GM23248 (cell line): ENCODE results near the gene RBM24. TPM values are rescaled to one million over a fixed set of nuclear protein-coding genes. Genes with fewer than 3 reads are reported as not detected.
A peak's percentile ranks its signal among the peaks of the same experiment; 100 is the strongest.

Experiments used
- DNase-seq: peaks from one replicate; pipeline ENCODE4 v3.0.0-alpha.2; 2015
- H2AFZ ChIP-seq: fragments of 200-600 bp; sonication (generic); 2 replicates; pipeline ENCODE4 v1.6.1; 2016; ENCODE audit warnings: antibody characterized with exemption
- H3F3A ChIP-seq: fragments of 200-600 bp; sonication (generic); 2 replicates; pipeline ENCODE4 v1.6.1; 2016; ENCODE audit warnings: mild to moderate bottlenecking, antibody characterized with exemption, mixed run types; ENCODE audit not compliant: insufficient read depth
- H3K27ac ChIP-seq: fragments of 200-600 bp; sonication (generic); 2 replicates; pipeline ENCODE4 v1.5.1; 2016; ENCODE audit warnings: mild to moderate bottlenecking
- H3K27me3 ChIP-seq: fragments of 200-600 bp; sonication (generic); replicated peaks from 2 replicates; pipeline ENCODE4 v1.6.1; 2016; ENCODE audit warnings: mild to moderate bottlenecking; ENCODE audit not compliant: insufficient read depth
- H3K36me3 ChIP-seq: fragments of 200-600 bp; sonication (generic); 2 replicates; pipeline ENCODE4 v1.6.1; 2016; ENCODE audit warnings: low read depth, mild to moderate bottlenecking
- H3K4me1 ChIP-seq: fragments of 200-600 bp; sonication (generic); 2 replicates; pipeline ENCODE4 v1.6.1; 2016; ENCODE audit warnings: mild to moderate bottlenecking; ENCODE audit not compliant: insufficient read depth
- H3K4me2 ChIP-seq: fragments of 200-600 bp; sonication (generic); one replicate; pipeline ENCODE4 v1.6.1; 2016; ENCODE audit warnings: mild to moderate bottlenecking; ENCODE audit not compliant: unreplicated experiment
- H3K4me3 ChIP-seq: fragments of 200-600 bp; sonication (generic); 2 replicates; pipeline ENCODE4 v1.5.1; 2016; ENCODE audit warnings: mild to moderate bottlenecking
- H3K79me2 ChIP-seq: fragments of 200-600 bp; sonication (generic); 2 replicates; pipeline ENCODE4 v1.6.1; 2016; ENCODE audit warnings: mild to moderate bottlenecking; ENCODE audit not compliant: insufficient read depth
- H3K9ac ChIP-seq: fragments of 200-600 bp; sonication (generic); 2 replicates; pipeline ENCODE4 v1.6.1; 2016; ENCODE audit warnings: mild to moderate bottlenecking
- H3K9me2 ChIP-seq: fragments of 200-600 bp; sonication (generic); 2 replicates; pipeline ENCODE4 v1.6.1; 2016; ENCODE audit warnings: mixed run types, mild to moderate bottlenecking, moderate library complexity; ENCODE audit not compliant: insufficient read depth
- H3K9me3 ChIP-seq: fragments of 200-600 bp; sonication (generic); one replicate; pipeline ENCODE4 v1.6.1; 2017; ENCODE audit warnings: low read depth
- H4K20me1 ChIP-seq: fragments of 200-600 bp; sonication (generic); 2 replicates; pipeline ENCODE4 v1.6.0; 2016; ENCODE audit not compliant: insufficient read depth
- EZH2 ChIP-seq: fragments of 200-600 bp; sonication (generic); IDR thresholded peaks from 2 replicates; pipeline ENCODE4 v1.6.1; 2018; ENCODE audit warnings: antibody characterized with exemption, mild to moderate bottlenecking; ENCODE audit not compliant: insufficient read depth, poor library complexity, severe bottlenecking
- EZH2phosphoT487 ChIP-seq: fragments of 200-600 bp; sonication (generic); IDR thresholded peaks from 2 replicates; pipeline ENCODE4 v1.6.1; 2018; ENCODE audit warnings: antibody characterized with exemption, moderate library complexity, mild to moderate bottlenecking, low read depth; ENCODE audit not compliant: insufficient read depth
- WGBS, 2 experiments: methylation state at CpG; one replicate each; pipeline ENCODE4 v1.1.6; 2015 to 2017; ENCODE audit warnings: low lambda C conversion rate in 2 of 2, low coverage in 1 of 2; ENCODE audit errors: missing lambda C conversion rate in 2 of 2; 5-methylcytosine and 5-hydroxymethylcytosine counted together
- in situ Hi-C: fragments of 300-500 bp; cut with MboI; formaldehyde crosslinking; loops from 2 replicates; pipeline ENCODE4 v1.15.0; 2020
- polyA plus RNA-seq: library from polyadenylated mRNA; unstranded; fragments of >200 nt; fragmentation: Nextera tagmentation; extraction: Ambion mirVana; gene quantifications from 2 replicates; pipeline ENCODE4 v1.2.1, GENCODE V29; 2016
- total RNA-seq: library from RNA; depleted of rRNA; stranded (reverse); fragments of >200 nt; shearing (Covaris generic); gene quantifications from 2 replicates; pipeline ENCODE4 v1.2.3, GENCODE V29; 2014

RBM24 gene
- total and polyA plus RNA-seq, 2 experiments from 2014 or later, result 3.5 to 7.9 TPM

DNA sequence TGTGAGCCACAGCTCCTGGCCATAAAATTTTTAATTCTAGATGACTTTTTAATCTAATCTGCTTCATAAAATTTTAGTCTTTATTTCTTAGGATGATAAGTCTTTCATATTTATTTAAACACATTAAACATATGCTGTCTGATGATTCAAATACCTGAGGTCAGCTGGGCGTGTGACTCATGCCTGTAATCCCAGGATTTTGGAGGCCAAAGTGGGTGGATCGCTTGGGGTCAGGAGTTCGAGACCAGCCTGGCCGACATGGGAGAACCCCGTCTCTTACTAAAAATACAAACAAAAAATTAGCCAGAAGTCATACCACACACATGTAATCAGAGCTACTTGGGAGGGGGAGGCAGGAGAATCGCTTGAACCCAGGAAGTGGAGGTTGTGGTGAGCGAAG lies 53.1 kb downstream of the RBM24 start:
- 51 to 53% methylated on average over 7 of the region's 7 CpGs for WGBS, 2 experiments

DNA sequence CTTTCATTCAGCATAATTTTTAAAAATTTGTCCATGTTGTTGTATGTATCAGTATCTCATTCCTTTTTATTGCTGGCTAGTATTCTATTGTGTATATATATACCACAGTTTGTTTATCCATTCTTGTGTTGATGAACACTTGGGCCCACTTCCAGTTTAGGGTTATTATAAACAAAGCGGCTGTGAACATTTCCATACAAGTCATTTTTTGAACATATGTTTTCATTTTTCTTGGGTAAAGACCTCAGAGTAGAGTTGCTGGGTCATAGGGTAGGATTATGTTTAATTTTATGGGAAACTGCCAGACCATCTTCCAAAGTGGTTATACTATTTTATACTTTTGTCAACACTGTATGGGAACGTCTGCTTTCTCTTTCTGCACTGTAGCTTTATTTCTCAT lies 55.3 kb downstream of the RBM24 start:
- Histone ChIP-seq H3K9me3 (no peaks in the 10 kb centered on the region), H3K9me2 (no peaks in the 10 kb centered on the region), H3K27me3 (no peaks in the 10 kb centered on the region), H3K4me3 (no peak overlapping the region), H3K4me1 (no peaks in the 10 kb centered on the region), H3F3A (no peaks in the 10 kb centered on the region), H3K79me2 (no peaks in the 10 kb centered on the region), H4K20me1 (no peaks in the 10 kb centered on the region), H3K9ac (no peak overlapping the region), H3K27ac (no peak overlapping the region), H2AFZ (no peak overlapping the region), H3K36me3 (no peaks in the 10 kb centered on the region), H3K4me2 (no peak overlapping the region)
- DNase-seq, result no peak
- 68 to 79% methylated on average over 2 of the region's 2 CpGs for WGBS, 2 experiments
- TF ChIP-seq EZH2, result no peak
- TF ChIP-seq EZH2phosphoT487, result no peak
- in situ Hi-C loops, result no loop called here

More for the DNA sequence above, 53.1 kb downstream of the RBM24 start:
- Histone ChIP-seq H3K4me2 (no peak overlapping the region), H4K20me1 (no peaks in the 10 kb centered on the region), H3K27ac (no peak overlapping the region), H2AFZ (no peak overlapping the region), H3K4me3 (no peak overlapping the region), H3K4me1 (no peaks in the 10 kb centered on the region), H3F3A (no peaks in the 10 kb centered on the region), H3K36me3 (no peaks in the 10 kb centered on the region), H3K27me3 (no peaks in the 10 kb centered on the region), H3K9me2 (no peaks in the 10 kb centered on the region), H3K9ac (no peak overlapping the region), H3K9me3 (no peaks in the 10 kb centered on the region), H3K79me2 (no peaks in the 10 kb centered on the region)
- DNase-seq, result peak; percentile 40
- TF ChIP-seq EZH2 (no peak), EZH2phosphoT487 (no peak)
- in situ Hi-C loops, result no loop called here

DNA sequence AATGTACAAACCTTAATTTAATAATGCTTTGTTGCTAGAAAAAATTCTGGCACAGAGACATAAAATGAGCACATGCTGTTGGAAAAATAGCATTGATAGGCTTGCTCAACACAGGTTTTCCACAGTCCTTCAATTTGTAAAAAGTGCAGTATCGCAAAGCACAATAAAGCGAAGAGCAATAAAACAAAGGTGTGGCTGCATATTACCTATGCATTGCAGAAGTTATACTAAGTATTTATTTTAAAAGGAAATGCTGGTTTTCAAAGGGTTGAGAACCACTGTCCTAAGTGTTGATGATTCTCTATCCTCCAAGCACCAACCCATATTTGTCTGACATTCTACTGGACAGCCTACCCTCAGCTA lies 58.1 kb downstream of the RBM24 start:
- no peak for DNase-seq
- Histone ChIP-seq H3F3A (no peaks in the 10 kb centered on the region), H3K9me2 (no peaks in the 10 kb centered on the region)

DNA sequence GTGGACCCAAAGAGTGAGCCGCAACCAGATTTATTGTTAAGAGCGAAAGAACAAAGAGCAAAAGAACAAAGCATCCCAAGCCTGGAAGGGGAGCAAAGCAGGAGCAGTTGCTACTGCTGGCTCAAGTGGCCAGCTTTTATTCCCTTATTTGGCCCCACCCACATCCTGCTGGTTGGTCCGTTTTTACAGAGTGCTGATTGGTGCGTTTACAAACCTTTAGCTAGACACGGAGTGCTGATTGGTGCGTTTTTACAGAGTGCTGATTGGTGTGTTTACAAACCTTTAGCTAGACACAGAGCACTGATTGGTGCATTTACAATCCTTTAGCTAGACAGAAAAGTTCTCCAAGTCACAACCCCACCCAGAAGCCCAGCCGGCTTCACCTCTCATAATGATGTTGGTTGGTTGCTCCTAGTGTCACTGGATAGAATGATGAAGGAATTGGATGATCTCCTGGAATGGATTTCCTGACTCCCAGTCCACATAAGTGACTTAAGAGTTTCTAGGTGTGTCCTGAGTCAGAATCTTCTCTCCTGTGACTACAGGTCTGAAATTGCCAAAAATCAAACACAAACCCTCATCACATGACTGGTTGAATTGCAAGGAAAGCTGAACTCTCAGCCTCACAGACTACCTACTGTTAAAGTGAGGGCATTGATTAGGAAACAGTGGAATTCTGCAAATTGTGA lies 60.1 kb downstream of the RBM24 start:
- no peaks in the 10 kb centered on the region for H3K4me1 ChIP-seq
- no peak overlapping the region for H2AFZ ChIP-seq
- no peak overlapping the region for H3K27ac ChIP-seq
- no peaks in the 10 kb centered on the region for H4K20me1 ChIP-seq
- TF ChIP-seq EZH2phosphoT487, result no peak
- TF ChIP-seq EZH2, result no peak
- H3K27me3 ChIP-seq, result no peaks in the 10 kb centered on the region
- no peaks in the 10 kb centered on the region for H3K36me3 ChIP-seq
- H3K4me2 ChIP-seq, result no peak overlapping the region
- in situ Hi-C loops, result no loop called here
- no peaks in the 10 kb centered on the region for H3K79me2 ChIP-seq
- 73 to 78% methylated on average over 7 of the region's 7 CpGs for WGBS, 2 experiments
- no peaks in the 10 kb centered on the region for H3F3A ChIP-seq
- no peaks in the 10 kb centered on the region for H3K9me3 ChIP-seq
- H3K4me3 ChIP-seq, result no peak overlapping the region
- DNase-seq, result no peak
- no peak overlapping the region for H3K9ac ChIP-seq
- H3K9me2 ChIP-seq, result no peaks in the 10 kb centered on the region

More for the DNA sequence above, 58.1 kb downstream of the RBM24 start:
- Histone ChIP-seq H3K27me3 (no peaks in the 10 kb centered on the region), H2AFZ (no peak overlapping the region), H3K4me2 (no peak overlapping the region), H3K9me3 (no peaks in the 10 kb centered on the region), H3K27ac (no peak overlapping the region), H3K36me3 (no peaks in the 10 kb centered on the region), H4K20me1 (no peaks in the 10 kb centered on the region), H3K9ac (no peak overlapping the region), H3K79me2 (no peaks in the 10 kb centered on the region), H3K4me3 (no peak overlapping the region), H3K4me1 (no peaks in the 10 kb centered on the region)
- in situ Hi-C loops, result no loop called here
- TF ChIP-seq EZH2phosphoT487 (no peak), EZH2 (no peak)
- WGBS, 2 experiments, result 97 to 100% methylated on average over 2 of the region's 2 CpGs

DNA sequence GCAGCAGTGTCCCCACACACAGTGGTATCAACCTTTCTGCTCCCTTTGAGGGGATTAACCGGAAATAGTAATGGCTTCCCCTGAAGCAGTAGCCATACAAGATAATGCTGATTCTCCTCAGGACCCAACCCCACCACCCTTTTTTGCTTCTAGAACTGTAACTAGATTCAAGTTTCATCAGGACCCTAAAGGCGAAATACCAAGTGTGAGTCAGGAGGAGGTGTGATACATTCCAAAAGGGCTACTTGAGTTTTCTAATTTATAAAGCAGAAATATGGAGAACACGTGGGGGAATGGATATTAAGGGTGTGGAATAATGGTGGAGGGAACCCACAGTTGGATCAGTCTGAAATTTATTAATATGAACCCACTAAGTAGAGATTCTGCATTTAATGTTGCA lies 60.7 kb downstream of the RBM24 start:
- Histone ChIP-seq H3K9me3 (no peaks in the 10 kb centered on the region), H3K9ac (no peak overlapping the region), H3K4me2 (no peak overlapping the region), H3K4me1 (no peaks in the 10 kb centered on the region), H3F3A (no peaks in the 10 kb centered on the region), H3K27me3 (no peaks in the 10 kb centered on the region), H4K20me1 (no peaks in the 10 kb centered on the region), H2AFZ (no peak overlapping the region), H3K9me2 (no peaks in the 10 kb centered on the region), H3K36me3 (no peaks in the 10 kb centered on the region), H3K27ac (no peak overlapping the region), H3K4me3 (no peak overlapping the region), H3K79me2 (no peaks in the 10 kb centered on the region)
- WGBS, 2 experiments, result 53 to 63% methylated on average over 3 of the region's 3 CpGs
- no peak for DNase-seq
- in situ Hi-C loops, result no loop called here
- no peak for TF ChIP-seq EZH2phosphoT487
- no peak for TF ChIP-seq EZH2
